Measurements from ENCODE around the gene MFSD6.

- TF ChIP-seq CEBPB (IDR thresholded peaks at IDR 0.05) (no peak), MAX (IDR thresholded peaks at IDR 0.05) (no peak), TEAD4 (IDR thresholded peaks at IDR 0.05) (no peak)
Observed at GRCh38 chr2:190500054-190500502, 91.9 kb downstream of the MFSD6 start.

All from Ishikawa (cell line).